ENCODE data around the gene PIP4K2C.
"Not testable (repeated sequence)": the region's sequence is repeated elsewhere in the genome, so short reads cannot be mapped to it uniquely, and the experiment has no call there.

The PIP4K2C gene

DNA sequence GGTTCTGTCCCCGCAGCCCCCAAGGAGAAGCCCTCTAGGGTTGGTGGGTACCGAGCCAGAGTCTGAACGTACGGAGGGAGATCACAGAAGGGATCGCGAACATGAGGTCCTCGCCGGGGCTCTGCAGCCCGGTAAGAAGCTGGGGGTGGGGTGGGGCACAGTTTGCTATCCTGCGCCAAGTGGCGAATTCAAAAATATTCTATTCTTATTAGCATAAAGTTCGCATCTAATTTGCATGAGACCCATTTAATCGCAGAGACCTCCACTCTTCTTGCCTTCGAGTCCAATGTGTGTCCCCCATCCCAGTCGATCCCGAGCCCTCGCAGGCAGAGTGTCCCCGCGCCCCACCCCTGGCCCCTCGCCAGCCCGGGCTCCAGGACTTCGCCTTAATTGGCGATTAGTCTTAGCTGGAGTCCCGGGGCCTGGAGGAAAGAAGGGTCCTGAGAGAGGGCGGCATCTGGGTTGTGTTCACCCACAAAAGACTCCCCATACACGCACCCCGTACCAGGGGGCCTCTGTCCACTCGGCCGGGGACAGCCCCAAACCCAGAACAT is 19.6 kb downstream of the PIP4K2C start:
- Histone ChIP-seq H2AFZ (ENCODE audit: low read depth, low read length) (peak overlapping the region; percentile 55), H3K4me3 (ENCODE audit: low read length) (peak overlapping the region; percentile 59), H3K27me3 (ENCODE audit: insufficient read depth, low read length) (no peaks in the 10 kb centered on the region), H3K9me3 (ENCODE audit: low read length) (peaks cover 2% of the 10 kb centered on the region), H3K36me3 (ENCODE audit: insufficient read depth, low read length) (peaks cover 54% of the 10 kb centered on the region), H3K4me1 (ENCODE audit: insufficient read depth, low read length) (peaks cover 19% of the 10 kb centered on the region)

- peak within 1 kb of the TSS; percentile 59 for H3K4me3 ChIP-seq (ENCODE audit: low read length)
- no peaks in the 10 kb centered on the region for H3K27me3 ChIP-seq (ENCODE audit: insufficient read depth, low read length)
- H3K36me3 ChIP-seq (ENCODE audit: insufficient read depth, low read length), result peaks cover 61% of the 10 kb centered on the region
- peak within 1 kb of the TSS; percentile 55 for H2AFZ ChIP-seq (ENCODE audit: low read depth, low read length)
- H3K9me3 ChIP-seq (ENCODE audit: low read length), result peaks cover 2% of the 10 kb centered on the region
- peaks cover 13% of the 10 kb centered on the region for H3K4me1 ChIP-seq (ENCODE audit: insufficient read depth, low read length)
These were observed 20.3 kb downstream of the PIP4K2C start, which contains the start of gene ARHGEF25 for GRCh38 chr12:57611108-57611826. ARHGEF25 (plus strand) TSS chr12:57611435; CDS start chr12:57611895, 460 bp downstream.

GRCh38 chr12:57611827-57612710 is 21.1 kb downstream of the PIP4K2C start:
- peaks cover 13% of the 10 kb centered on the region for H3K4me1 ChIP-seq (ENCODE audit: insufficient read depth, low read length)
- H3K4me3 ChIP-seq (ENCODE audit: low read length), result peak overlapping the region; percentile 58
- H3K36me3 ChIP-seq (ENCODE audit: insufficient read depth, low read length), result peaks cover 60% of the 10 kb centered on the region
- H3K27me3 ChIP-seq (ENCODE audit: insufficient read depth, low read length), result no peaks in the 10 kb centered on the region
- H2AFZ ChIP-seq (ENCODE audit: low read depth, low read length), result no peak overlapping the region
- H3K9me3 ChIP-seq (ENCODE audit: low read length), result peaks cover 2% of the 10 kb centered on the region

DNA sequence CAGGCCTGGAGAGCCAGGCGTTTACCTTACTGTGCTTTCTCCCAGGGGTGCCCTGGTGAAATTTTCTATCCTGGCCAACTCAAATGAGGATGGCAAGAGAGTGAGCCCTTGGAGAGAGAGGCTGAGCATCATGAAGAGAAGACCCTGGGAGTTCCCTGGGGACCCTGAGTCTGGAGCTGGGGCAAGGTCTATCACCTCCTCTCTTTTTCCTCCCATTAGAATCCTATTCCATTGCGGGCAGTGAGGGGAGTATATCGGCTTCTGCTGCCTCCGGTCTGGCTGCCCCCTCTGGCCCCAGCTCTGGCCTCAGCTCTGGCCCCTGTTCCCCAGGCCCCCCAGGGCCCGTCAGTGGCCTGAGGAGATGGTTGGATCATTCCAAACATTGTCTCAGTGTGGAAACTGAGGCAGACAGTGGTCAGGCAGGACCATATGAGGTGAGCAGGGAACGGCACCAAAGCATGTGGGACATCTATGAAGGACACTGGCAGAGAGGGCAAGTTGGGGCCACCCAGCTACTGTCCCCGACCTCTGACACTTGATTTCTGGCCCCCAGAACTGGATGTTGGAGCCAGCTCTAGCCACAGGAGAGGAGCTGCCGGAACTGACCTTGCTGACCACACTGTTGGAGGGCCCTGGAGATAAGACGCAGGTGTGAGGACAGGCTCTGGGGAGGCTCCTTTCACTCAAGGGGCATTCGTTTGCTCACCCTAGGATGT is 21.9 kb downstream of the PIP4K2C start:
- H3K4me1 ChIP-seq (ENCODE audit: insufficient read depth, low read length), result peaks cover 13% of the 10 kb centered on the region
- no peaks in the 10 kb centered on the region for H3K27me3 ChIP-seq (ENCODE audit: insufficient read depth, low read length)
- no peak overlapping the region for H3K4me3 ChIP-seq (ENCODE audit: low read length)
- no peak overlapping the region for H2AFZ ChIP-seq (ENCODE audit: low read depth, low read length)
- H3K9me3 ChIP-seq (ENCODE audit: low read length), result peaks cover 2% of the 10 kb centered on the region
- H3K36me3 ChIP-seq (ENCODE audit: insufficient read depth, low read length), result peaks cover 58% of the 10 kb centered on the region

DNA sequence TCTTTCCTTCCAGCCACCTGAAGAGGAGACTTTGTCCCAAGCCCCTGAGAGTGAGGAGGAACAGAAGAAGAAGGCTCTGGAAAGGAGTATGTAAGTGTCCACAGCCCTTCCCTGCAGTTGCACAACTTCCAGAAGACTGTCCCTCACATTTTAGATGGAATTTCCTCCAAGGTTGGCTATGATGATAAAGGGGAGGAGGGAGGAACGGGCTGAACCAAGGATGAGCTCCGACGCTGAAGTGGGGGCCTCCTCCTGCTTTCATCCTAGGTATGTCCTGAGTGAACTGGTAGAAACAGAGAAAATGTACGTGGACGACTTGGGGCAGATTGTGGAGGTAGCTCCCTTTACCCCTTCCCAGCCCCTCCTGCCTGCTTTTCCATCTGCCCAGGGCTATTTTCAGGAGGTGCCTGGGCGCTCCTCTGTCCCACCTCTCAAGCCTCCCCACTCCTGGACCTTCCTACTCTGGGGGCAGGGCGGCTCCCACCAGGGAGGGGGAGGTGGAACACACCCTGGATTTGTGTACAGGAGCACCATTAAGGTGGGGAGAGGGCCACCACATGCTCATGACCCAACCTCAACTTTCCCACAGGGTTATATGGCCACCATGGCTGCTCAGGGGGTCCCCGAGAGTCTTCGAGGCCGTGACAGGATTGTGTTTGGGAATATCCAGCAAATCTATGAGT is 22.6 kb downstream of the PIP4K2C start:
- Histone ChIP-seq H3K36me3 (ENCODE audit: insufficient read depth, low read length) (peaks cover 51% of the 10 kb centered on the region), H3K4me1 (ENCODE audit: insufficient read depth, low read length) (peaks cover 13% of the 10 kb centered on the region), H3K9me3 (ENCODE audit: low read length) (peaks cover 2% of the 10 kb centered on the region), H3K4me3 (ENCODE audit: low read length) (no peak overlapping the region), H2AFZ (ENCODE audit: low read depth, low read length) (no peak overlapping the region), H3K27me3 (ENCODE audit: insufficient read depth, low read length) (no peaks in the 10 kb centered on the region)

DNA sequence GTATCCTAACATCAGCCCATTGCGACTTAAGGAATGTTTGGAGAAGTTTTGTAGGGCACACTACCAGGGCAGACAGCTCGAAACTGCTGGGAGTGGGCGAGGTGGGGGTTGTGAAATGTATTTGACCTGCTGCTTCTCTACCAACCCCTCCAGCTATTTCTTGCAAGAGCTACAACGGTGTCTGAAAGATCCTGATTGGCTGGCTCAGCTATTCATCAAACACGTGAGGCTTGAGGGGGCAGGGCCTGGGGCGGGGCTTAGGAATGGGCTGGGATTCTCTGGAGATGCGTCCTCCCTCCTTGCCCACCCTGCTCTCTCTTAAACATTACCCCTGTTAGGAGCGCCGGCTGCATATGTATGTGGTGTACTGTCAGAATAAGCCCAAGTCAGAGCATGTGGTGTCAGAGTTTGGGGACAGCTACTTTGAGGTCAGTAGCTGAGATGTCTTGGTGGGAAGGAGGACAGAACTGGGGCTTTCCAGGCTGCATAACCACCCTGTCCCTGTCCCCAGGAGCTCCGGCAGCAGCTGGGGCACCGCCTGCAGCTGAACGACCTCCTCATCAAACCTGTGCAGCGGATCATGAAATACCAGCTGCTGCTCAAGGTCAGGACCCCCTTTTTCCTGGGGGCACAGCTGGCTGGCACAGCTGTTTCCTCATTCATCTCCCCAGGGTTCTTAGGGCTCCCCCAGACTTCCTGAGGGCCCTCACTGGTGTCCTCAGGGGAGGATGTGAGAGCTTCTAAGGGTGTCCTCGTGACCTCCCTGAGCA is 23.4 kb downstream of the PIP4K2C start:
- H3K36me3 ChIP-seq (ENCODE audit: insufficient read depth, low read length), result peaks cover 43% of the 10 kb centered on the region
- H3K9me3 ChIP-seq (ENCODE audit: low read length), result peaks cover 2% of the 10 kb centered on the region
- H2AFZ ChIP-seq (ENCODE audit: low read depth, low read length), result no peak overlapping the region
- no peaks in the 10 kb centered on the region for H3K27me3 ChIP-seq (ENCODE audit: insufficient read depth, low read length)
- peaks cover 13% of the 10 kb centered on the region for H3K4me1 ChIP-seq (ENCODE audit: insufficient read depth, low read length)
- no peak overlapping the region for H3K4me3 ChIP-seq (ENCODE audit: low read length)

- H2AFZ ChIP-seq (ENCODE audit: low read depth, low read length), result no peak overlapping the region
- no peaks in the 10 kb centered on the region for H3K27me3 ChIP-seq (ENCODE audit: insufficient read depth, low read length)
- no peak overlapping the region for H3K4me3 ChIP-seq (ENCODE audit: low read length)
- peaks cover 43% of the 10 kb centered on the region for H3K36me3 ChIP-seq (ENCODE audit: insufficient read depth, low read length)
- H3K4me1 ChIP-seq (ENCODE audit: insufficient read depth, low read length), result peaks cover 13% of the 10 kb centered on the region
- peaks cover 2% of the 10 kb centered on the region for H3K9me3 ChIP-seq (ENCODE audit: low read length)
These were observed 24.0 kb downstream of the PIP4K2C start for GRCh38 chr12:57614948-57615500.

GRCh38 chr12:57615637-57616036 is 24.6 kb downstream of the PIP4K2C start:
- no peak overlapping the region for H2AFZ ChIP-seq (ENCODE audit: low read depth, low read length)
- peaks cover 10% of the 10 kb centered on the region for H3K4me1 ChIP-seq (ENCODE audit: insufficient read depth, low read length)
- peaks cover 2% of the 10 kb centered on the region for H3K9me3 ChIP-seq (ENCODE audit: low read length)
- H3K4me3 ChIP-seq (ENCODE audit: low read length), result no peak overlapping the region
- H3K27me3 ChIP-seq (ENCODE audit: insufficient read depth, low read length), result no peaks in the 10 kb centered on the region
- H3K36me3 ChIP-seq (ENCODE audit: insufficient read depth, low read length), result peaks cover 43% of the 10 kb centered on the region

- peaks cover 6% of the 10 kb centered on the region for H3K4me1 ChIP-seq (ENCODE audit: insufficient read depth, low read length)
- no peak overlapping the region for H2AFZ ChIP-seq (ENCODE audit: low read depth, low read length)
- H3K27me3 ChIP-seq (ENCODE audit: insufficient read depth, low read length), result no peaks in the 10 kb centered on the region
- H3K9me3 ChIP-seq (ENCODE audit: low read length), result peaks cover 2% of the 10 kb centered on the region
- H3K36me3 ChIP-seq (ENCODE audit: insufficient read depth, low read length), result peaks cover 43% of the 10 kb centered on the region
- H3K4me3 ChIP-seq (ENCODE audit: low read length), result no peak overlapping the region
These were observed 25.6 kb downstream of the PIP4K2C start for GRCh38 chr12:57616383-57617101.

DNA sequence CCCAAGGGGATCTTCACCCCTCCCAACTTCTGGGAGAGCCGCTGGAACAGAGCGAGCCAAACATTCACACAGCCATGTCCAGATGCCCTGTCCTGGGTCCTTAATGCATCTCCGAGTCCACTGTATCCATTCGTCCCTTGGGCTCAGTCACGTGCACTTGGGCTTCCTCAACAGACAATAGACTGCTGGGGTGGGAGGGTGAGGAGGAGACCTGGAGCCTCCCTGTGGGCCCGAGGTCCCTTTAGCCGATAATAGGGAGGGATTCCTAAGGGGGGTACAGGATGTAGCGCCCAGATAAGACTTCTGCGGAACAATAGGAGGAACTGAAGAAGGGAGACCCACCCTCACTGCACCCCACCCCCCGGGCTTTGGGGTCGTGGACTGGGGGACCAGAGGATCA is 26.9 kb downstream of the PIP4K2C start:
- no peak overlapping the region for H3K4me3 ChIP-seq (ENCODE audit: low read length)
- no peaks in the 10 kb centered on the region for H3K4me1 ChIP-seq (ENCODE audit: insufficient read depth, low read length)
- peaks cover 43% of the 10 kb centered on the region for H3K36me3 ChIP-seq (ENCODE audit: insufficient read depth, low read length)

DNA sequence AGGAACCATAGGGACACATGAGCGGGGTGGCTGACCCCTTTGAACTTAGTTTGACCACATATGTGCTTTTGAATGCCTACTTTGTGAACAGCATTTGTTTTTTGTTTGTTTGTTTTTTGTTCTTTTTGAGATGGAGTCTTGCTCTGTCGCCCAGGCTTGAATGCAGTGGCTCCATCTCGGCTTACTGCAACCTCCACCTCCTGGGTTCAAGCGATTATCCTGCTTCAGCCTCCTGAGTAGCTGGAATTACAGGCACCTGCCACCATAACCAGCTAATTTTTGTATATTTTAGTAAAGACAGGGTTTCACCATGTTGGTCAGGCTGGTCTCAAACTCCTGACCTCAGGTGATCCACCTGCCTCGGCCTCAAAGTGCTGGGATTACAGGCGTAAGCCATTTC is 27.4 kb downstream of the PIP4K2C start:
- H3K4me3 ChIP-seq (ENCODE audit: low read length); H3K9me3 ChIP-seq (ENCODE audit: low read length); H3K27me3 ChIP-seq (ENCODE audit: insufficient read depth, low read length); H3K4me1 ChIP-seq (ENCODE audit: insufficient read depth, low read length); H2AFZ ChIP-seq (ENCODE audit: low read depth, low read length): not testable (repeated sequence)
- H3K36me3 ChIP-seq (ENCODE audit: insufficient read depth, low read length), result peaks cover 38% of the 10 kb centered on the region

More for the DNA sequence above, 26.9 kb downstream of the PIP4K2C start:
- Histone ChIP-seq H3K9me3 (ENCODE audit: low read length) (peaks cover 2% of the 10 kb centered on the region), H3K27me3 (ENCODE audit: insufficient read depth, low read length) (no peaks in the 10 kb centered on the region), H2AFZ (ENCODE audit: low read depth, low read length) (no peak overlapping the region)

Measured in neuron (in vitro differentiated cells).